ENCODE results near the gene ARHGEF26. TPM values are rescaled to one million over a fixed set of nuclear protein-coding genes. Genes with fewer than 3 reads are reported as not detected.

Gene ARHGEF26
- total and polyA plus RNA-seq, 3 donors from 2014 or later = 14.7 to 33.0 (median 24.8) TPM

DNA sequence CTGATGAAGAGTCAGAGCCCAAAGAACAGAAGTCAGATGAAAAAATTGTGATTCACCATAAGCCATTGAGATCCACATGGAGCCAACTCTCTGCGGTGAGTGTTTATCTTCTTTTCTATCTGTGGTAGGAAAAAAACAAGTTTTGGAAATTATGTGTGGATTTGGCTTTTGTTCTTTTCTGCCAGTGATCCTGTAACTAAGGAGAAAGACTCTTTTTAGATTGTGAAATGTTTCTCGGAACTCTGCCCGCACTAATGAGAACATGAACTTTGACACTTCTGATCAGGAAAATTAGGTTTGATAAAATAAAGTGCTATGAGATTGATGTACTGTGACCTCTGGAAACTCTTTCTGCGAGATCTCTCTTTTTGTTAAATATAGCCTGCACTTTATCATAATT lies 8.4 kb downstream of the ARHGEF26 start:
- intact Hi-C loops (cut with DNase I; ENCODE audit: low total_unique reads) = no loop called here
- no peaks in the 10 kb centered on the region for H3K9me3 ChIP-seq
- 95 to 98% methylated on average over 4 of the region's 4 CpGs for WGBS, 2 donors

DNA sequence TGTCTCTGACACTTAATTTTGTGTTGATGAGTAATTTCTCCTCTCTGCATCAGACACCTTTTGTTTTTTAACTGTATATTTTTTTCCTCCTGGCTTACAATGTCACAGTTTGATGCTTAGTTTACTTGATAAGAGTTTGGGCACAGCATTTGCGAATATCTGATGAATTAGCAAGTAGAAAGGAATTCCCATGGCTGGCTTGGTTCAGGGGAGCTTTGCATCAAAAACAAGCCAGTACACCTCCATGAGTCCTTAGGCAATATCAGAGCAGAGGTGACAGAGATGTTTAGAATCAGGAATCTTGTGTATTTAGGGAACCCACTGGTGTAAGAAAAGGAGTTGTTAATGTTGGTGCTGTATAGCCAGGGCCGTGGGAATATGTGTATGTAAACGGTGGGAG lies 9.3 kb downstream of the ARHGEF26 start:
- no peaks in the 10 kb centered on the region for H3K4me1 ChIP-seq
- H3K9me3 ChIP-seq = no peaks in the 10 kb centered on the region
- TF ChIP-seq POLR2A (IDR thresholded peaks at IDR 0.05) = no peak
- TF ChIP-seq, protein P1, sequence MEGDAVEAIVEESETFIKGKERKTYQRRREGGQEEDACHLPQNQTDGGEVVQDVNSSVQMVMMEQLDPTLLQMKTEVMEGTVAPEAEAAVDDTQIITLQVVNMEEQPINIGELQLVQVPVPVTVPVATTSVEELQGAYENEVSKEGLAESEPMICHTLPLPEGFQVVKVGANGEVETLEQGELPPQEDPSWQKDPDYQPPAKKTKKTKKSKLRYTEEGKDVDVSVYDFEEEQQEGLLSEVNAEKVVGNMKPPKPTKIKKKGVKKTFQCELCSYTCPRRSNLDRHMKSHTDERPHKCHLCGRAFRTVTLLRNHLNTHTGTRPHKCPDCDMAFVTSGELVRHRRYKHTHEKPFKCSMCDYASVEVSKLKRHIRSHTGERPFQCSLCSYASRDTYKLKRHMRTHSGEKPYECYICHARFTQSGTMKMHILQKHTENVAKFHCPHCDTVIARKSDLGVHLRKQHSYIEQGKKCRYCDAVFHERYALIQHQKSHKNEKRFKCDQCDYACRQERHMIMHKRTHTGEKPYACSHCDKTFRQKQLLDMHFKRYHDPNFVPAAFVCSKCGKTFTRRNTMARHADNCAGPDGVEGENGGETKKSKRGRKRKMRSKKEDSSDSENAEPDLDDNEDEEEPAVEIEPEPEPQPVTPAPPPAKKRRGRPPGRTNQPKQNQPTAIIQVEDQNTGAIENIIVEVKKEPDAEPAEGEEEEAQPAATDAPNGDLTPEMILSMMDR (IDR thresholded peaks at IDR 0.05) = no peak
- intact Hi-C loops (cut with DNase I; ENCODE audit: low total_unique reads) = no loop called here
- H3K27me3 ChIP-seq = no peaks in the 10 kb centered on the region
- no peak for DNase-seq
- 76 to 87% methylated on average over 3 of the region's 3 CpGs for WGBS, 2 donors
- no peak overlapping the region for H3K27ac ChIP-seq
- H3K4me3 ChIP-seq = no peak overlapping the region
- H3K36me3 ChIP-seq (ENCODE audit: low read depth, missing control alignments) = no peaks in the 10 kb centered on the region

More for the DNA sequence above, 8.4 kb downstream of the ARHGEF26 start:
- Histone ChIP-seq H3K4me3 (no peak overlapping the region), H3K27ac (no peak overlapping the region), H3K4me1 (no peaks in the 10 kb centered on the region), H3K36me3 (ENCODE audit: low read depth, missing control alignments) (no peaks in the 10 kb centered on the region), H3K27me3 (no peaks in the 10 kb centered on the region)
- no peak for DNase-seq
- TF ChIP-seq POLR2A (IDR thresholded peaks at IDR 0.05) = no peak
- TF ChIP-seq, protein P1 (IDR thresholded peaks at IDR 0.05) = no peak

DNA sequence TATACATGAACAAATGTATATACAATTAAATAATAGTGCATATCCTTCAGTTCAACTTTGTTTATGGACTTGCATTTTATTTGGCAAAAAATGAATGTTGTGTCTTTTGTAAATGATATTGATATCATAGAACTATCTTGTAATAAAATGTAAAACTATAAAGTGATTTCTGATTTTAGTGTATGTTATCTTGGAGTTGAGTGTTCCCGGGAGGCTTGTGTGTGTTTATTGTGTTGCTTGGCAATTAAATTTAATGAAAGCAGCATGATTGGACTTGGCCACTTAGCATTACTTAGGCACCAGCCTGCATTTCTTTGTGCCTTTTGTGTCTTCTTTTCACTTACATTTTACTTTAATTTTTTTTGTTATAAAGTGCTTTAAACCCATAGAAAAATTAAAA lies 10.6 kb downstream of the ARHGEF26 start:
- H3K27ac ChIP-seq = no peak overlapping the region
- H3K27me3 ChIP-seq = no peaks in the 10 kb centered on the region
- 67 to 86% methylated on average over 1 of the region's 1 CpG for WGBS, 2 donors
- no peak overlapping the region for H3K4me3 ChIP-seq
- H3K9me3 ChIP-seq = no peaks in the 10 kb centered on the region
- DNase-seq = no peak
- H3K4me1 ChIP-seq = no peaks in the 10 kb centered on the region
- no peak for TF ChIP-seq POLR2A (IDR thresholded peaks at IDR 0.05)
- TF ChIP-seq, protein P1 (IDR thresholded peaks at IDR 0.05) = no peak
- H3K36me3 ChIP-seq (ENCODE audit: low read depth, missing control alignments) = no peaks in the 10 kb centered on the region
- intact Hi-C loops (cut with DNase I; ENCODE audit: low total_unique reads) = no loop called here

DNA sequence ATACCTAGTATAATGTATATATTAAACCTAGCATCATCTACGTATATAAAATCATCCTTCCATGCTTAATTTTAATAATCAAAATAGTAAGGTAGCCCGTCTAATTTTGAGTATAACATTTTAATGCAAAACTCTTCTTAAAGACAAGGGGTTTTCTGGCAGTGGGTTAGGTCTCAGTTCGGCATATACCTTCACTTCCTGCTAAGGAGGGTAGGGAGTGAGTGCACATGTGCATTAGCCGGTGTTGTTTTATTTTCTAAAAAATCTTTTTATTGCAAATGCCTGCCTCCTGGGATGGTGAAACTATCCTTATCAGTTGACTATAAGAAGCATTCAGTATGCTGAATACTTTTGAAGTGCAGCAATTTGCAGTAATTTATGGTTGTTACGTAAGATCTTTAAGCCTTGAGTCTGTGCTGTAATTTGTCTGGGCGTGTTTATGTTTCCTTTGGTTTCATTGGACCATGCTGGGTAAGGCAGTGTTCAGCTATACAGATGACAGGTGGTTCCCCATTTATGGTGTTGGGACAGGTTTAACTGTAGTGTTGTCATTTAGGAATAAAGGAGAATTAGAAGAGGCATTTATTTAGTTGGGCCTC lies 11.7 kb downstream of the ARHGEF26 start:
- WGBS, 2 donors = 87 to 94% methylated on average over 6 of the region's 6 CpGs
- Histone ChIP-seq H3K4me1 (no peaks in the 10 kb centered on the region), H3K27ac (no peak overlapping the region), H3K4me3 (no peak overlapping the region), H3K36me3 (ENCODE audit: low read depth, missing control alignments) (no peaks in the 10 kb centered on the region), H3K9me3 (no peaks in the 10 kb centered on the region), H3K27me3 (no peaks in the 10 kb centered on the region)
- TF ChIP-seq, protein P1 (IDR thresholded peaks at IDR 0.05) = no peak
- TF ChIP-seq POLR2A (IDR thresholded peaks at IDR 0.05) = no peak
- DNase-seq = no peak
- intact Hi-C loops (cut with DNase I; ENCODE audit: low total_unique reads) = no loop called here

DNA sequence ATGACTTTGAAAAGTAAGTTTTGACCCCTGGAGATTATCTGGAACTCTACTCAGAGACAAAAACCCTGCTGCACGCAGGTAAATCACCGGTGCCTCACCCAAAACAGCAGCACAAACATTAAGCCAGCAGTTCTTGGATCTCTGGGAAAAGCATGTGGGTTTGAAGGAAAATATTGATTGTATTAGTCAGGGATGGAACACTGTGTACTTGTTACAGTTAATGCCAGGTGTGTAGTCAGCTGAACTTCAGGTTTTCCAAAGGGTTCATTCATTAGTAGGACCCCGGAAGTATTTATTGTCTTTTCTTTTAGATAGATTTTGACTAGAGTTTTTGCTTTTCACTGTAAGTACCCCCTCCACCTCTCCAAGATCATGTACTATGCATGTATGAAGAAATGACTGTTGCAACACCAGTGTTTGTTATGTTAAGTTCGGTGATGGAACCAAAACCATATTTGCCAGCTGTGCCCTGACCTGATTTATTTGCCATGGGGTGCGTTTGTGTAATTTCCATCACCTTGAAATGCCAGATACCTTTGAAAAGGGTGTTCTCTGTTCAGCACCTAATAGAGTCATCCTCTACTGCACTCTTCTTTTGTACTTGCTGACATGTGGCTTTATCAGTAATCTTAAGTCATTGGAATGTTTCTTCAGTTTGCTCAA lies 14.5 kb downstream of the ARHGEF26 start:
- TF ChIP-seq POLR2A (IDR thresholded peaks at IDR 0.05) = no peak
- 90 to 91% methylated on average over 5 of the region's 5 CpGs for WGBS, 2 donors
- Histone ChIP-seq H3K9me3 (no peaks in the 10 kb centered on the region), H3K4me1 (peaks cover 5% of the 10 kb centered on the region), H3K36me3 (ENCODE audit: low read depth, missing control alignments) (no peaks in the 10 kb centered on the region), H3K27ac (no peak overlapping the region), H3K4me3 (no peak overlapping the region), H3K27me3 (no peaks in the 10 kb centered on the region)
- DNase-seq = no peak
- intact Hi-C loops (cut with DNase I; ENCODE audit: low total_unique reads) = no loop called here
